Stimulated activated CD4-positive, alpha-beta T cell treated with anti-CD3 and anti-CD28 coated beads, TNF-alpha, amount 100 ng/mL, for 24 hours (primary cell): ENCODE results near the gene SLC26A2.

ENCODE experiments used
- DNase-seq, 3 experiments: peaks; one replicate each; pipeline ENCODE4 v3.0.0-alpha.2; 2020; ENCODE audit warnings: low read depth in 3 of 3

SLC26A2 gene

DNA sequence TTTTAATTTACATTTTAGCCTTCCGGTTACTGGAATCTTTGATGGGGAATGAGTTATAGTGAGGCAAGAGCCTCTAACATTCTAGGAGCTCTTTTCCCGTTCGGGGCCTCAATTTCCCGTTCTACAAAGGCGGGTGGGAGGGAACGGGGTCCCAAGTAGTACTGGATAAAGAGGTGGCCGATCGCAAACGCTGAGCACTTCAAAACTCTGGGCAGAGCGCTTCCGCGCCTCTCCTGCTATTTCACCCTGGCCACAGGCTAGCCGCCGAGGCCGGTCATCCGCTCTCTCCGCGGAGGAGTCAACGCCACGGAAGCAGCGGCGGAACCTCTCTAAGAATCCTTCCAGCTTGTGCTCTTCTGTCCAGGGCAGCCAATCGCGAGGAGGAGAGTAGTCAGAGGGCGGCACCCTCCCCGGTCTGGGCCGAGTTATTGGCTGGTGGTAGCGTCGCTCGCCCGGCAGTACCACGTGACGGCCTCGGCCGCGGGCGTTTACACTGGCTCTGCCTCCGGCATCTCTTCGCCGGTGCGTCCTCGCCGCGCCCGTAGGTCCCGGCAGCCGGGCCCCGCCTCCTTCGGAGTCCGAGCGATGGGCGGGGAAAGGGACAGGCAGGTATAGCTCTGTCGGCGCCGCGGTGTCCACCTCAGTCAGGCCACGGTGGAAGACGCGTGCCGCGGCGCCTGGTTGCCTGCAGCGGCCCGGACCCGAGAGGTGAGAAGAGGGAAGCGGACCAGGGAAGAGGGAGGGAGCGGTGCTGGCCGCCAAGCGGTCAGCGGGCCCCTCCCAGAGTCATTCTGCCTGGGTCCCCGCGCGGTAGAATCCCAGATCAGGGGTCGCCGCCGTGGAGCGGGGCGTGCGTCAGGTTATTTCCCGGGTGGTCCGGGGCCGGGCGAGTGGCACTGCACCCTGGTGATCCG, at the start of gene SLC26A2:
Gene SLC26A2, plus strand, starts transcription at position 487 of the 914 bp plus-strand sequence. CDS start 16,895 bp downstream, outside the sequence.
- DNase-seq: peak; percentile 88 to 94 (median 90)

DNA sequence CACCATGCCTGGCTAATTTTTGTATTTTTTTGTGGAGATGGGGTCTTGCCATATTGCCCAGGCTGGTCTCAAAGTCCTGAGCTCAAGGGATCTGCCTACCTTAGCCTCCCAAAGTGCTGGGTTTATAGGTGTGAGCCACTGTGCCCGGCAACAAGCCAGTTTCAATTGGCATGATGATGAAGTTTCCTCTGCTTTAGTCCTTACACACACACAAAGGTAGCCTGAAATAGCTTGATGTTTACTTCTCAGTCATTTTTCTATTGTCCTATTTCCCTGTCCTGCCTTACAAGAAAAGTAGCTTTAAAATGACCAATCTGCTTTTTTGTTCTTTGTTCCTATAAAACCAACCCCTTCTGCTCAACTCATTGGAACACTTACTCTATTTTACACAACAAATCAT, 49.5 kb upstream of the SLC26A2 start:
- no peak for DNase-seq

DNA sequence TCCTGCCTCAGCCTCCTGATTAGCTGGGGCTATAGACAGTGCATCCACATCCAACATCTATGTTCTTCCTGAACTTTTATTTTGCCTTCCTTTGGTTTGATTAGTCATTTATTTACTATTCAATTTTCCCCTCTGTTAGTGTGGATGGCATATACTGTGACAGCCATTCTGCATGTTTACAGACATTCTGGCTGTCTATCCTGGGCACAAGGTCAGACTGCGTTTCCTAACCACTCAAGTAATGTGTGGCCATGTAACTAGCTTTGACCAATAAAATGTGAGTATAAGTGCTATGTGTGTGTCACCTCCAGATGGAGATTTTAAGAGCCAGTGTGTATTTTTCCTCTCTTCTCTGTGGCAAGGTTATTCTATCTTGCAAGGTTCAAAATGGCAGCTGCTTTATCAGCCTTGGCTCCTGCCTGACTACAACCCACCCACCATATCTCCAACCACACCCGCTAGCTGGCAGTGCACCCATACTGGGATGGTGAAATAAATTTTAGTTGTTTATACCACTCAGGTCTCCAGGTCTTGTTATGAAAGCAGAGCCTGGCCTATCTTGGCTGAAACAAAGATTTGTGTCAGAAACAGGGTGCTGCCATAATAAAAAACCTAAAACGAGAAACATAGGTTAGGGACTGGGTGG, 48.2 kb upstream of the SLC26A2 start:
- DNase-seq: no peak

DNA sequence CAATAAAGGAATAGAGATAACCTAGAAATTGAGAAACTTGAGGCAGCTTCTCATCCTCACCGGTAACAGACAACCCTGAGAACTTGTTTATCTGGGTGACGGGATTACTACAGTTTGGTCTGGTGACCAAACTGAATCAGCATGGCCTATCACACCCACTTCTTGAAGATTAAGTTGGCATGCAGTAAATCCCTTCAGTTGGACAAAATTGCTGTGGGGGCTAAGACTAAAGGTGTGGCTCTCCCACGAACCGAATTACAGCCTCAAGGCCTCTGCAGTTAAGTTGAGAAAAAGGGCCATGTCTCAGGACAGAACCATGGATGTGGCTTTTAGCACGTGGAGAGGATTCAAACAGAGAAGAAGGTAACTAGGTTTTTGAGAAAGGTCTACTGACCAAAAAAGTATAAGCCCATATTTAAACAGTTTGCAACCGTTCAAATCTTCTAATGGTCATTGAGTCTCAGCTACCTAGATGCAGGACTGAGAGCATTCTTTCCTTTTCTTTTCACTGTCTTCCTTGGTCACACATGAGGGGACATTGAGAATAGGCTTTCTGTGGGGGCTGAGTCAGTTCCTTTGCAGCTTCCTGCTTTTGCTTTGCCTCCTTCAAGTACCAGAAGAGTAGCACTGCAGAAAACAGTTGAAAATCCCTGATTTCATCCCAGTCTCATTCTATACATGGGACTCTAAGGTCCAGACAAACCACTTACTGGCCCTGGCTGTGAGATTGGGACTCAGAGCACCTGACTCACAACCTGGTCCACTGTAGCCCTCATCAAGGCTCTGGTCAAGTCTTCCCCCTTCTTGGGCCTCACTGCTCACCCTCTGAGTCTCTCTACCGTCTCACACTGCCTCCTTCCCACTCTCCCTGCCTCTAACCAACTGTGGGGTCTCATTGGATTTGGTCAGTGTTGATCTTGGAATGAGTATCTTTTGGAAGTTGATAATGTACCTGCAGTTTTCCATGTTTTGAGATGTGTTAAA, 46.8 kb upstream of the SLC26A2 start:
- DNase-seq: no peak

DNA sequence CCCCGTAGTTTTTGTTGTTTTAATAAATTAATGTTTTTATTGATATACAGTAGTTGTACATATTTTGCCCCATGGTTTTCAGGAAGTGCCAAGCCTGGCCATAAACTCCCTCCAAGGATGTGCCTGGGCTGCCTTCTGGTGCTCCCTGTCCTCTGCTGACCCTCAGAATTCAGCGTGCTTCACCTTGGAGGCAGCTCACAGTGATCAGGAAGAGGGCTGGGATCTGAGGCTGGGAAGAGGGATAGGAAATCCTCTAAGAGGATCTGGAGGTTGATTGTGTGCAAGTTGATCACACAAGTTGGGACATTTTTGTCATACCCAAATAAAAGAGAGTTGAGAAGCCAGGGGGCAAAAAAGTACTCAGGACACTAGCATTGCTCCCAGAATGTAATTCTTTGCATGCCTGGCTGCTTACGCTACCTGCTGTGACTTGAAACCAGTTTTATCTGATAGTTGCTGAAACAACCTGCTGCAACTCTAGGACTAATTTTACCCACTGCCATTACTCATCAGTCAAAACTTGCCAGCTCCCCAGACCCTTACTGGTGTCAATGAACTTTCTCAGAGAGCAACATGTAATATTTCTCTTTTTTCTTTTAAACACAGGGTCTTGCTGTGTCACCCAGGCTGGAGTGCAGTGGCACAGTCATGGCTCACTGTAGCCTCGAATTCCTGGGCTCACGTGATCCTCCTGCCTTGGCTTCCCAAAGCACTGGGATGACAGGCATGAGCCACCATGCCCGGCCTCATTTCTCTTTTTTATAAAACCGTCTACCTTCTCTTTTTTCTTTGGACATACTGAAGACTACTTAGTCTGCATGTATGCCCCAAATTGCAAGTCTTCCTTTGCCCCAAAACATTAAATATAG, 44.9 kb upstream of the SLC26A2 start:
- DNase-seq: no peak

DNA sequence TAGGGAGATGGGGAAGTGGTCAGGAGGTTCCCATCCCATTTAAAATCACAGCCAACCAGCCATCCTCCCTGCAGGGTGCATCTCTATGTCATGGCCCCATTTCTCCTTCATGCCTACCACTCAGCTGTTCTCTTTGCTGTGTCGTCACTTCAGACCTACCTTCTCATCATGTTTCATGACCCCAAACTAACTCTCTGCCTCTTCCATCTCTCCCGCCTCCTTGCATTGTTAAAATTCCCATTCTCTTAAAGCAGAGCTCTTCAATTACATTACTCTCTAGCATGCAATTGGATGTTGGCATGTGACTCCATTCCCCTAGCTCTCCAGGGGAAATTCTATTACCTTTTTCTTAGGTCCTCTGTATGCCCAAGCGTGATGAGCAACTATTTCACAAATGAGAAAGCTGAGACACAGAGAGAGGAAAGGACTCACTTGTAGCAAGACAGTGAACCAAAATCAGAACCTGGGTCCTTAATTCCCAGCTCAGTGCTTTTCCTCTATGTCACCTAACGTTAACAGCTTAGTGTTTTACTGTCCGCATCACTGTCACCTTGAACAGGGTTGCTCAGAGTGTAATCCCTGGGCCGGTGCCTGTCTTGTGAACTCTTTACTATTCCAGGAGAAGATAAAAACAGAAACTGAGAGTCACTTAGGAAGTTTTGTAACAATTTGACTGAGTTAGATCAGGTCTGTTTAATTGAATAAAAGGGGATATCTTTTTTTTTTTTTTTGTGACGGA, 44.1 kb upstream of the SLC26A2 start:
- DNase-seq: no peak

DNA sequence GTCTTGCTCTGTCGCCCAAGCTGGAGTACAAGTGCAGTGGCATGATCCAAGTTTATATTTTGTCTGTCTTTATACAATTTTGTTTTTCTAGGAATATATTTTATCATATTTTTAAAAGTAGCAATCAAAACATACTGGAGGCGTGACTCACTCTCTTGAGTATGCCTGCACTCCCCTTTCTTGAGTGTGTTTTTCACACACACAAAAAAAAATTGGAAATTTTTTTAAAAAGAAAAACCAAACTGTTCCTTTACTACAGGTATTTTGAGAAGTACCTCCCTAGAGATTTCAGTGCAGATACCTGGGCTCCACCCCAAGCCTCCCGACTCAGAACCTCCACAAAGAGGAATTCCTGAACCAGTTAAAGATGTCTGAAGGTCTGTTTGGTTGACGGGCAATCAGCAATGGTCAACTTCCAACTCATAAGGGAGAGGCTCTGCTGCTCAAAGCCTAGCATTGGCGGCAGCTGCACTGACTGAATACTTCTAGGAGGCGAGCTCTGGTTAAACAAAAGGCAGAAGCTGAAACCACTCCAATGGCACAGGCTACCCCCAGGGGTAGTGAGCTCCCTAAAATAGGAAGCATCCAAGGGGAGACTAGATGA, 43.4 kb upstream of the SLC26A2 start:
- DNase-seq: no peak

DNA sequence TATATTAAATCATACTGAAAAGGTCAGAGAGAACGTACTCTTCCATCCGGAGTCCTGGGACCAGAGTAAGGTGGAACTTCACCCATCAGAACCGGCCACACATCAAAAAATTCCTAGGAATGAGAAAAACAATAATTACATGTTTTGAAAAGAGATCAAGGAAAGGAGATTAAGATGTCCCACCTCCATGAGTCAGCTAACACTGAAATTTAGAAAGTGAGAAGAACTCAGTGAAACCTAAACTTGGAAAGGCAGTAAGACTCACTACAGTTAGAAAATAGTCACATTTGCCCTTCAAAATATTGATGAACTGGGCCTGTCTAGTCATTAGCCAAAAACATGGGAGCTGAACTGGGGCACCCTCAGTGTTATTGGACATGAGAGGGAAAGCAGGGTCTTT, 39.0 kb upstream of the SLC26A2 start:
- DNase-seq: no peak

DNA sequence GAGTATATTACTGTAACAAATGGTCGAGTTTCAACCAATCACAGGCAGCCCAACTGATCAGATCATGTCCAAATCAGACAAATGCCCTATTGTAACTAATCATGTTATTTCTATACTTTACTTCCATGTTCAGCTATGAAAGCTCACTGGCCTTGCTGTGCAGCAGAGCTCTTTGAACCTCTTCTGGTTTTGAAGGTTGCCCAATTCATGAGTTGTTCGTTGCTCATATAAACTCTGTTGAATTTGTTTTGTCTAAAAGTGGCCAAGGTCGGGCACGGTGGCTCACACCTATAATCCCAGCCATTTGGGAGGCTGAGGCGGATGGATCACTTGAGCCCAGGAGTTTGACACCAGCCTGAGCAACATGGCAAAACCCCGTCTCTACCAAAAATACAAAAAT, 37.6 kb upstream of the SLC26A2 start:
- no peak for DNase-seq

DNA sequence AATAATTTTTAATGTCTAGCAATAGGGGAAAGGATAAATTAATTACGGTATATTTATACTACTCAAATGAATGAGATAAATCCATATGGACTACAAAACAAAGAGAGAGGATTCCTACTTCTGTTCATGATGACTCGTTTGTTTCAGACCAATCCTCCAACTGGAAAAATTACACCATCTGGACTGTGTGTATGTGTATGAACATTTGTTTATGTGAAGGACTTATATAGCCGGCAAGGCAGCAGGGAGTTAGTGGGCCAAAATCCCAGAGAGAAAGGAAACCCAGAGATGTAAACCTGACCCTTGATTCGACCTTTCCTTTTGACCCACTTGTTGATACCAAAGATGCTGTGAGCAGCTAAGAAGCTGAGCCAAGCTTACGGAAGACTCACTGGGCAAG, 36.1 kb upstream of the SLC26A2 start:
- no peak for DNase-seq

DNA sequence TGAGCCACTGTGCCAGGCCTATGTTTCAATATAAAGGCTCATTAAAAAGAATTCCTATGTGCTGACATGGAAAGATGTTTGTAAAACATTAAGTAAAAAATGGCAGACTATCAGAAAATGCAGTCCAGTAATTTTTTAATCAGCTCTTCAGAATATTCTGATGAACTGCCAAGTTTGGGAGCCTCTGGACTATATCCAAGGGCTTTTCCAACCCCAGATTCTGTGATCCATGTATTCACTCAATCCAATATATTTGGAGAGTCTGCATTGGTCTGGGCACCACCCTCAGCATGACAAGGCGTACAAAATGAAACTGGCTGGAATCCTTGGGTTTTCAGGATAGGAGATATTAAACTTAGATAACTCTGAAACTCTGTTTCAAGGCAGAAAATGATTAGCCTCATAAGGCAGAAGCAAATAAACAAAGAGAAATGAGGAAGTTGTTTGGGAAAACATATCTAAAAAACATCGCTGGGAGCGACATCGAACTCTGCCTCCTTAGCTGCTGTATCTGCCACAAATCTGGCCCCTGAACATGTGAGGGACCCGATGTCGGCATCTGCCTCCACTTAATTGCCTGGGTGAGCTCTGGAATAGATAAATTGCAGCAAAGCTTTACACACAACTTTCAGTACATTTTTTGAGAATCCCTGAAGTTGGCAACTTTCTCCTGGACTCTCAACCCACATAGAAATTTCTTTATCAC, 30.4 kb upstream of the SLC26A2 start:
- DNase-seq: no peak

DNA sequence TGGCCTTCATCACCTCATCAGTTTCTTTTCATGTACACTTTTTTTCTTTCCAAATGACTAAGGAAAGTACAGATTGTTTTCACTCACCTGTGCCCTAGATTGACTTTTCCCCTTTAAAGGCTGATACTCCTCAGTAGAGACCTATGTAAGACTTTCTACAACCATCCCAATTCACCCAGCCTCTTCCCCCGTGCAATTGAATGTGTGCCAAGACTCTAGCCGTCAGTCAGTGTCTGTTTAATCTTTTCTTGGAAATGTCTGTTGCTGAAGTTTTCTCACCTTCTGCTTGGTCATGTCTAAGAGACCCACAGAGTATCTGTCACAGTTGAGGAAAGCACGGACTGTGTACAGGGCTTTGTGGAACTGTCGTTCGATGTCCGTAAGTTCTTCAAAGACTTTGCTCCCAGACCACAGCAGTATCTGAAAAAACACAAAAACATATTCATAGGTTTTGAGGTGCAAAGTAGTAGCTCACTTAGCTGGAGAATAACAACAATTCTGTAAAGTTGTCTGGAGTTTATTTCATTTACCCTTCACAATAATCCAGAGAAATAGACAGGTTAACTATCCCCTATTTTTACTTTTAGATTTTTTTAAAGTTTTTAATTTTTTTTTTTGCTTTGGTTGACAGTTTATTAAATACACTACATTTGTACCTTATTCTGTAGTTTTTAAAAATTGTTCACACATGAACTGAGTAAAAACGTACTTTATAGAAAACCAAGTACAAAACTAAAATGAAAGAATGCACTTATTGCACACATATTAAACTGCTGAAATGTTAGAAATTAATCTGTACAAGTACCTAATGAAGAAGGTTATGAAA, 29.6 kb upstream of the SLC26A2 start:
- DNase-seq: no peak

DNA sequence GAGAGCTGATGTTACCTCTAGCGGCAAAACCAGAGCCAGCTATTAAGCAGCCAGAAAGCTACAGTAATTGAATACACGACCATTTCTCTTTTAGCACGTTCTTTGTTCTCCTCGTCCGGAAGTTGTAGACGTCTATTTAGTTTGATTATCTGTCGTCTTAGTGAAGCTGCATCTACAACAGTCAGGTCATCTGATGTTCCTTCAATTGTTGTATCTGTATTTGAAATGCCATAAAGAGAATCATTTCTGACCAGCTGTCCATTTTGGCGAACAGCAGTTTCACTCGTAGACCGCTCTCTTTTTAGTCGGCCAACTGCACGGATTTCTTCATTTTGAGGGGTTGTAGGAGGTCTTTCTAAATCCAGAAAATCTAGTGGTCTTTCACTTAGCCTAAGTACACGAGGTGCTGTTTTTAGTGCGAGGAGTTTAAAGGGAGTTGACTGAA, 28.5 kb upstream of the SLC26A2 start:
- no peak for DNase-seq

DNA sequence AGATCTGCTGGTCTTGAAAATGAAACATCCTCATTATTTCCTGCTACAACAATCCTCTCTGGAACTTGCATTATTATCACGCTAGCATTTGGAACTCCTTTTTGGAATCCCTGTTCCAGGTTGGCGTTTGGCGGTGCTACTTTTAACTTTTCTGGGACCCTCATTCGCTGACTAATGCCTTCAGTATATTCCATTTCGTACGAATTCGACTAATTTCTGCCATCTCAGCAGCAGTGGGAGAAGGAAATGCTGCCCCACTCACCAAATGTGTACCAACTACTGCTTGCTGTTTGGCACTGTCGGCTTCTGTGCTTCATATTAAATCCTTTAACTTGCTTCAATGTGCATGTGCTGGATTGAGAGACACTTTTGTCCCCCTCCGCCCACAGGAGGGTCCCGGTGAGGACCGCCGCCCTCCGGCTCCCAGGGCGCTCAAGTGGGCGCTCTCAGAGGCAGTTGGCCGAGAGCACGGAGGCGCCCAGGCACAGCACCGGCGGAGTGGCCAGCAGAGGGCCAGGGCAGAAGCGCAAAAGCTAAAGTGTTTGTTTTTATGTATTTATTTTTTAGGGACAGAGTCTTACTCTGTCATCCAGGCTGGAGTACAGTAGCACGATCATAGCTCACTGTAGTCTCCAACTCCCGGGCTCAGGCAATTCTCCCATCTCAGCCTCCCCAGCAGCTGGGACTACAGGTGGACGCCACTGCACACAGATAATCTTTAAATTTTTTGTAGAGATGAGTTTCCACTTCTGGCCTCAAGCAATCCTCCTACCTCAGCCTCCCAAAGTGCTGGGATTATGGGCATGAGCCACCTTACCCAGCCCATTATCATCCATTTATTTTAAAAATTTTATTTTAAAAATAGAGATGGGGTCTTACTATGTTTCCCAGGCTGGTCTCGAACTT, 27.9 kb upstream of the SLC26A2 start:
- DNase-seq: no peak

DNA sequence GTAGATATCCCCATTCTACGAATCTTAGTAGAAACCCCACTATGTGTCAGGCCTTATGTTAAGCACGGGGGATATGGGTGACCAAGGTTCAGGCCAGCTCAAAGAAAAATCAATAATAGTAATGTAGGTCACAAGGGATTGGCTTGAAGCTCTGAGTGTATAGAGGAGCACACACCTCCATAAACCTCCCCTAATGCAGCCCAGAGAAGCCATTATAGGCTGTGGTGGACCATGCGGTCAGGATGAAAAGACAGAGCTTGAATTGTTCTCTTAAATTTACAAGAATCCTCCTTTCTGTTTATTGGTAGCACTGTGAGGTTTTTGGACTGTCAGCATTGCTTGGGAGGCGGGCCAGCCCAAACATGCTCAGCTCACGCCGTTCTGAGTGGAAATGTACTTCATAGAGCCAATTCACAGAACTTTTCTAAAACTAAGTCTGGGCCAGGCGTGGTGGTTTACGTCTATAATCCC, 25.1 kb upstream of the SLC26A2 start:
- no peak for DNase-seq

DNA sequence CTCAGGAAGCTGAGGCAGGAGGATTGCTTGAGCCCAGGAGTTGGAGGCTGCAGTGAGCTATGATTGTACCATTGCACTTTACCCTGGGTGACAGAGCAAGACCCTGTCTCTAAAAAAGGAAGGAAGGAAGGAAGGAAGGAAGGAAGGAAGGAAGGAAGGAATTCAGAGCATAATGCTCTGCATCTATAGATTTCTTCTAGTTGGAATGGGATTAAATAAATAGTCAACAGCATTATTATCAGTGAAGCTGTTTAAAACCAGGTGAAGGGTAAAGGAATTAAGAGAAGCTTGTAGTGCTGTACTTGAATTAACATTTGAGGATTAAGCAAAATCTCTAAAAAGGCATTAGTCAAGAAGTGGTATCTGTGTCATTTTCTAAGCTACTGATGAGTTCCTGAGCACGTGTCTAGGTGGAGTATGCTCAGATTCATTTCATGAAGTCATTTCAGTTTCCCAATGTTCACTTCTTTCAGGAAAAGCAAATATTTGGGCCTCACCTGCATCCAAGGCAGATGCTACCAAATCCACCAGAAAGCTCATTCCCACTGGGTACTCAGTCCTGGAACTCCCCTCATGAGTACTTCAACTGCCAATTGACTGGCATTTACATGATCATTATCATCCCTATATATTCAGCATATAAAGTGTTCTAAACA, 24.4 kb upstream of the SLC26A2 start:
- no peak for DNase-seq

DNA sequence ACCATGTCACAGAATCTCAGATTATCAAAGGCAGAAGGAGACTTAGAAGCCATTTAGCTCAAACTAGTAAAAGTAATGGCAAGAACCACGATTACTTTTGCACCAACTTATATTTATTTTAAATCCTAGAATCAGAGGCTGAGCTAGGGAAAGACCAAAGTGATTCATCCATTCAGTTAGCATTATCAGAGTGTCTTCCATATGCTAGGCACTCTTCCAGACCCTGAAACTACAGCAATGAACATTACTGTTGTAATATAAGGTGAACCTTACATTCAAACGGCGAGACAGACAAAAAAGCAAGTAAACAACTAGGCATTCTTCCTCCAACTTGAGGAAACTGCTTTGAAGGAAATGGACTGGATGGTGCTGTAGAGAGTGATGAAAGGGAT, 23.9 kb upstream of the SLC26A2 start:
- no peak for DNase-seq
